NK-92 (cell line): ENCODE measurements around the gene TMEM121B.
"Not testable (repeated sequence)": the region's sequence is repeated elsewhere in the genome, so short reads cannot be mapped to it uniquely, and the experiment has no call there.

Experiments used
- DNase-seq: peaks from one replicate; lab custom pipeline; 2025; ENCODE audit not compliant: unreplicated experiment; lab: John Stamatoyannopoulos, UW

Gene TMEM121B

DNA sequence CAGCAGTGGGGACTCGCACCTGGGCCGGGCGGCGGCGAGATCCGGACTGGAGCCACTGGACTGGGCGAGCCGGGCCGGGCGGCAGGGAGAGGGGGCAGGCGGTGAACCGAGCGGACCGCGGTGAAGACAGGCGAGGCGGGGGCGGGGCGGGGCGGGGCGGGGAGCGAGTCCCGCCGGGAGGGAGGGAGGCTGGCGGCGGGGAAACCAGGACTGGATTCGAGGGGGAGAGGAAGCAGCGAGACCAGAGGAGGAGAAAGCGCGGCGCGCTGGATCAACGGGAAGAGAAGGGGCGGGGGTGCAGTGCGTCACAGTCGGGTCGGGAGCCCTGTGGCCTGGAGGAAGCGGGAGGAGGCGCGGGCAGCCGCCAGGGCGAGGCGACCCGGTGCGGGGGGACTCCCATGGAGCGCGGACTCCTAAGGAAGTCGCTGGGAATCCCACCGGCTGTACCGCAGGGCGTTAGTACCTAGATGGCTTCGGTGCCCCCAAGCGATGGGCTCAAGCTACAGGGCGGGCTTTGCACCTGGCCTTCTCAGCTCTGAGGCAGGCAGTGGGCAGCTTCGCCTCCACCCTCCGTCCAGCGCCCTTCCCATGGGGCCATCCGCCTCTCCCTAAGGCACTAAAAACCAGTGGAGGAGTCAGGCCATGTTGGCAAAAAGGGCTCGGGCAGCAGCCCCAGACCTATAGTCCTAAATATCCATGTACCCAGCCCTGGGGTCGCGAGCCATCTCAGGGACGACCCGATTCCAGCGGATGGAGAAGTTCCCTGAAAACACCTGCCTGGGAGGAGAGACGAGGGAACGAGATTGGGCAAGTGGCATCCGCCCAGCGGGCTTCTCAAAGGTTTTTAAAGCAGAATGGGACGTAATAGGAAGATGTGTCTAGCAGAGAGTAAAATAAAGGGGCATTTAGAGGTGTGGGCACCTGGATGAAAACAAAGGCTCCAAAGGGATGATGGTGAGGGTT lies at the start of gene TMEM121B:
TSS of gene TMEM121B (minus strand) at position 128 of the 963 bp plus-strand sequence. CDS start 233 bp downstream, outside the sequence.
- DNase-seq, result no peak

DNA sequence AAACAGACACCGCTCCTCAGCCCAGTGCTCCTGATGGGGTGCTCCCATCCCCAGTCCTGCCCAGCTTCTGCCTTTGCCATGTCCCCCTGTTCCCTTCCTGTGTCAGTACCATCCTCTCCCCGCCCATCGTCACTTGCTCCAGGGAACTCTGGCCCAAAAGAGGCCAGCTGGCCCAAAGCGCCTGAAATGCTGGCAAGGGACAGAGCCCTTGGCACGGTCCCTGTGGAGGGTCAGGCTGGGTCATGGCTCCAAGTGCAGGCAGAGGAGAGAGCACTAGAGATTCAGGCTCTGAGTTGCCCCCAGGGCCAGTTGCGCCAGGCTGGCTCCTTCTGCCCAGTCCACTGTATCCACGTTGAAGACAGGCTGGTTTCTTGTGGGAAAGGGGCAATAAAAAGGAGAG lies 46.3 kb upstream of the TMEM121B start:
- DNase-seq, result no peak

DNA sequence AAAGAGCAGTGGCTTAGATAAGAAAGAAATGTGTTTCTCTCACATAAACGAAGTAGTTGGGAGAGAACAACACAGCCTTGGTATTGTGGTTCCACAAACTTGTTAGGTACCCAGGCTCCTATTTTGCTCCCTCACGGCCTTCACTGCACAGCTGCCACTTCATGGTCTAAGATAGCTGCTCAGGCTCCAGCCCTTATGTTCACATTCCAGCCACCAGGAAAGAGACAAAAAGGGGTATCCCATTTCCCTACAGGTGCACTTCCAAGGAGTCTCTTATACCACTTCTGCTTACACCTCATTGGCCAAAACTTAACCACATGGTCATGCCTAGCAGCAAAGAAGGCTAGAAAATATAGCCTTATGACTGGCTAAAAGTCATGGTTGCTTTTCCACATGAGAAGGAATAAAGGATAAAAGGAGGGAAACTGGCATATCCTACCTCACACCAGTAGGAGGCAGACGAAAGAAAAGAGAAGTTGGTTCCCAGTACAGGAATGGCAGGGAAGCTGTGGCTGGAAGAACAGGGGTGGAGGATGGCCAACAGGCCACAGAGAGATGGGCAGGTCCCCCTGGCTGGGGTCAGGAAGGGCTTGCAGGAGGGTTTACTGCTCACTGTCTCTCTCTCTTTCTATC lies 43.3 kb upstream of the TMEM121B start:
- no peak for DNase-seq

DNA sequence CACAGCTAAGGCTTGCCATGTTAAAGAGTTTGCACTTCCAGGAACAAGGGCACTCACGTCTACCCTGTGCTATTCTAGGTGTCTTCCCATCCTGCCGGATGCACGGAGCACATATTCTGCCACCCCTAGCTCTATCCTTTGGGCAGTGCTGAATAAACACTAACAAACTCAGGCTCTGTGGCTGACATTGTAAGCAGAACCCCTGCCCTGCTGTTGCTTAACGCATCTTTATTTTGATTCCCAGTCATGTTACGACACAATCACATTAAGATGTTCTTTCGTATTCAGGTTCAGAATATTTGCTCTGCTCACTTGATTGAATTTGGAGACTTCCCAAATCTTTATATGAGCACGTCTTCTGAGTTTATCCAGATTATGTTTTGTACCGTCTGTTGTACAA lies 41.6 kb upstream of the TMEM121B start:
- no peak for DNase-seq

DNA sequence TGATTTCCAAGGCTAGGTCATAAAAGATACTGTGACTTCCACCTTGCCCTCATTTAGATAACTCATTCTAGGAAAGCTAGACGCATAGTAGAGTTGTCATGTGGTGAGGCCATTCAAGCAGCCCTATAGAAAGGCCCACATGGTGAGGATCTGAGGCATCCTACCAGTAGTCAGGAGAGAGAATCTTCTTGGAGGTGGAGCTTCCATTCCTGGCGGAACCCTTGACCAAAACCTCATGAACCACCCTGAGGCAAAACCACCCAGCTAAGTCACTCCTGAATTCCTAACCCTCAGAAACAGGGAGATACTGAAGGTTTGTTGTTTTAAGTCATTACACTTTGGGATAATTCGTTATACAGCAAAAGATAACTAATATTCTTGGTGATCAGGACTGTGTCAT lies 40.8 kb upstream of the TMEM121B start:
- DNase-seq, result no peak

DNA sequence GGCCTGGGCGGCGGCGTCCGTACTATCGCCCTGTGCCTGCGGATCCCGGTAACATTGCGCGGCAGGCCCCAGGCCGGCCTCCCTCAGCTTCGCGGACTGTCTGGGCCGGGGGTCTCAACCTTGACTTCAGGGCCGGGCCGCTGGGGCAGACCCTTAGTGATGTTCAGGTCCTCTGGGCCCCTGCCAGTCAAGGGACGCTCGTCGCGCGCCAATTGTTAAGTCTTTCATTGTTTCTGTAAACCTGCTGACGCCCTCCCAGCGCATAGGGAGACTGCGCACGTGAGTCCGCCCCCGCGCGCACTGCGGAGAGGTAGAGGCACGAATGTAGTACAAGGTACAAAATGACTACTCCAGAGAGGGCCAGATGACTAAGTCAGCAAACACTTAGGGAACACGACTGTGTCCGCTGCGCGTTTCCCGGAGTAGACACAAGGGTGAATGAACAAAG lies 38.4 kb upstream of the TMEM121B start:
- no peak for DNase-seq

DNA sequence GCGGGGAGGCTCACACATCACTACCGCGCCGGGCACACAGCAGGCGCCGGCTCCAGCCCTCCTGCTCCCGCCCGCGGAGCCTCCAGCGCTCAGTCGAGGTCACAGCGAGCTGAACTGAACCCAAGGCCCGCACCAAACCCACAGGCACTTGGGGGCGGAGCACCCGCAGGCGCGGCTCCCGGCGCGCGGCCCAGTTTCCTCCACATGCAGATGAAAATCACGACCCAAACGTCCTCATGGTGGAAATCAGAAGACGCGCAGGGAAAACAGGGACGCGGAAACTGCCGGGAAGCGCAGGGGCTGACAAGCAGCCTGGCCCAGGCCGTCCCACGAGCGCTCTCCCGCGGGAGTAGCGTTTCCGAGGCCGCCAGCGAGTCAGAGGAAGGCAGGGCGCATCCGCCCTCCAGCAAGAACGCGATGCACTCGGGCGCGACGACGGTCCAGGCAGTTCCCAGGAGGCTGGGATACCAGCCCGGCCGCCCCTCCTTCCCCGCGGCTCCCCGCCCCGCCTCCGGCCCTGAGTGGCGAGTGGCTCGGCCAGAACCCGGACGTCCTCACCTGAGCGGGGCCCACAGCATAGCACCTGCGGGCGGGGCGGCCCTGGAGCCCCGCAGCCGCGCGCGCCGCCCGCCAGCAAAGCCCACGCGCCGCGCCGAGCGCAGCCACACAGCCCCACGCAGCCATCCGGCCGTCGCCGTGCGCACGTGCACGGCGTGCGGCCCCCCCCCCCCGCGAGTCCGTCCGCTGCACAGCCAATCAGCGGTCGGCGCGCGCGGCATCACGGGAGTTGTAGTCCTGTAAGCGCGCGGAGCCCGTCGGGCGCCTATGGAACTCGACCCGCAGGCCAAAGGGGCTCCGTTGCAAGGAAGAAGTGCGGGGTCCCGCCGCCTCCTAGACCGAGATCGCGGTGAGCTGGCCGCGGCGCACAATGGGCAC lies 37.7 kb upstream of the TMEM121B start, which contains the start of gene HDHD5:
TSS of gene HDHD5 (minus strand) at position 710 of the 936 bp plus-strand sequence. CDS start at position 684, 26 bp downstream.
- peak; percentile 36 for DNase-seq

DNA sequence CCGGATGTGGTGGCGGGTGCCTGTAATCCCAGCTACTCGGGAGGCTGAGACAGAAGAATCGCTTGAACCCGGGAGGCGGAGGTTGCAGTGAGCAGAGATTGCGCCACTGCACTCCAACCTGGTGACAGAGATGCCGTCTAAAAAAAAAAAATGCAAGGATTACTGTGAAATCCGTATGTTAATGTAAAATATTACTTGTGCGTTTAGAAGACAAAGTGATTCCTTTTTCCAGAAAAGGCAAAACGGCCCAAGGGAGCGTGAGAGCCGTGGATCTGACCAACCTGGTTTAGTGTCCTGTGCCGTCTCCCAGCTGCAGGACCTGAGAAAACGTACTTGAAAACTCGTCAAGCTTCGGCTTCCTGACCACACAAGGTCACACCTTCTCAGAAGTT lies 37.0 kb upstream of the TMEM121B start:
- DNase-seq, result no peak

DNA sequence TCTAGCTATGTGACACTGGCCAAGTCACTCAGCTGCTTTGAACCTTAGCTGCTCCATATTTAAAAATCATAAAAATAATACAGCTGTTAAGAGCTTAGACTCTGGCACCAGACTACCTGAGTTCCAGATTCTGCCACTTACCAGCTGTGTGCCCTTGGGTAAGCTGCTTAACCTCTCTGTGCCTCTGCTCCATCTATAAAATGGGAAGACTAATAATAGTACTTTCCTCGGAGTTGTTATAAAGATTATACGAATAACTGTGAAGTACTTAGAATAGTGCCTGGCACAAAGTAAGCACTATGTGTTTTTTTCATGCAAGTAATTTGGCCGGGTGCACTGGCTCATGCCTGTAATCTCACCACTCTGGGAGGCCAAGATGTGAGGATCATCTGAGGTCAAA lies 36.6 kb upstream of the TMEM121B start:
- DNase-seq, result no peak

DNA sequence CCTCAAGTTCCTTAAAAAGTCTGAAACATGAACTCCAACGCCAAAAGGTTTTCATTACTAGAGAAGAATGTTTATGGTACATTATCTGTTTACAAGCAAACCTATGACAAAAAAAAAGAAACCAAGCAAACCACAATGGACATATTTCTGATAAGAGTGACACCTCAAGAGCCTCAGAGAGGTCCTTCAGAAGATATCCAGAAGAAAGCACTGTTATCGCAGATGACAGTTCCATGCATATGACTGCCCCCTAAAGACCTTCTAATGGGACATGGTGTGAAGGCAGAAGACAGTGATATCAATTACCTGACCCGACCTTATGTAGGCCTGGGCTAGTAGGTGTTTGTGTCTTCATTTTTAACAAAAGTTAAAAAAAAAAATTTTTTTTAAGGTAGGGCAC lies 34.8 kb upstream of the TMEM121B start:
- DNase-seq, result no peak

DNA sequence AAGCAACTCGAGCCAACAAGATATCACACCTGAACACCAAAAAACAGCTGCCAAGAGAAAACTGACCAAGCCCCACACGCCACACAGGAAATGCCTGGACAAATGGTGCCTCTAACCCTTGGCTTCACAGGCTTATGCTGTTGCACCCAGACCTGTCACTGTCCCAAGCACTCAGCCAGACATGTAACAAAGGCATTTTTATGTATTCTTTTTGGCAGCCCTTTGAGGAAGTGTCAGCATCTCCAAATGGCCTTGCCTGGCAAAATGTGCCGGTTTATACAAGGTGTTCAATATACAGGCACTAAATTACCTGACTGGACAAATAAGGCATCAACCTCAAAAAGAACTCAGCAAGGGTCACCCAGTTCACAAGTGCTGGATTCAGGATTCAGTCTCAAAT lies 31.8 kb upstream of the TMEM121B start:
- no peak for DNase-seq

DNA sequence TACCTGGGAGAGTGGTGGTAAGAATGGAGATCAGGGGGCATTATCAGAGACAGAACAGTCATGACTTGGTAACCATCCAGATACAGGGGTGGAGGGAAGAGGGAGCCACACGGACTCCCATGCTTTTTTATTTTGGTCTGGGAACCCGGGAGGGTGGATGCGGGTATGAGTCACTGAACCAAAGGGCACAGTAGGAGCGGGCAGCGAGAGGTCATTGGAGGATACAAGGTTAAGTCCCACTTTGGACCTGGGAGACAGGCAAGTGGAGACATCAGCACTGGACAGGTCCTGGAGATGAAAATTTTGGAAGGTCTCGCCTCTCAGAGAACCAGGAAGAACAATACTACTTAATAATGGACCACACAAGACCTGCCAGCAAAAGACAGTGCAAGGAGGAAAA lies 31.2 kb upstream of the TMEM121B start:
- no peak for DNase-seq

DNA sequence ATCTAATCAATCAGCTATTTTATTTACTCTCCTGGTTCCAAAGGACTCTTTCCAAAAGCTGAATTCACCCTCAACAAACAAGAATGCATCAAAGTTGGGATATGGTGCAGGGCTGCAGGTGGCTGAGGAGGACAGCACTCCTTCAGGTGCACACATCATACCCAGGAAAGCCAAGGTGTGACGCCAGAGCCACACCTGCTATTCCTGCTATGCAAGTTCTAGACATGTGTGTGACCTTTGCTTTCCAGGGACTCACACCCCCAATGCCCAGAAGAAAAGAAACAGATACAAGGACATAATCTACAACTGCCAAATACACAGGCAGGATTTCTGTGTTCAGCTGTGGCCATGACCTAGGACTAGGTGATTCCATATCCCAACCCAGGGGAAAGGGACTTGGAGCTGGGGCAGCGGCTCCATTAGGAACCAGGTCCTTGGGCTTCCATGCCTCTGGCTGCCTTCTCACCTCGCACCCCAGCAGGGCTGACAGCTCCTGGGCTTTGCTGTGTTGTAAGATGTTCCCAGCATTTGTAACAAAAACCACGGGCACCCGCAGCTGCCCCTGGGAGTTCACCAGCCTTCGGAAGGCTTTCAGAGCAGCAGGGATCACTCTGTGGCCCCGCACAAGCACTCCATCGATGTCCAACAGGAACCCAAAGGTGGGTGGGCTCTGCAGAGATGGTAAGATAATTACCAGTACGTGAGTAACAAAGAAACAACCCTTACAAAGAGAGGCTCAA lies 28.1 kb upstream of the TMEM121B start:
- no peak for DNase-seq

DNA sequence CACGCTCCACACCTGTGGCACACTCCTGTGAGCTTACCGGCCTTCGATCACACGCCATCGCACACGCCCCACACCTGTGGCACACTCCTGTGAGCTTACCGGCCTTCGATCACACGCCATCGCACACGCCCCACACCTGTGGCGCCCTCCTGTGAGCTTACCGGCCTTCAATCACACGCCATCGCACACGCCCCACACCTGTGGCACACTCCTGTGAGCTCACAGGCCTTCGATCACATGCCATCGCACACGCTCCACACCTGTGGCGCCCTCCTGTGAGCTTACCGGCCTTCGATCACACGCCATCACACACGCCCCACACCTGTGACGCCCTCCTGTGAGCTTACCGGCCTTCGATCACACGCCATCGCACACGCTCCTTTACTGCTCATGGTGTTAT lies 26.3 kb upstream of the TMEM121B start:
- DNase-seq, result not testable (repeated sequence)

DNA sequence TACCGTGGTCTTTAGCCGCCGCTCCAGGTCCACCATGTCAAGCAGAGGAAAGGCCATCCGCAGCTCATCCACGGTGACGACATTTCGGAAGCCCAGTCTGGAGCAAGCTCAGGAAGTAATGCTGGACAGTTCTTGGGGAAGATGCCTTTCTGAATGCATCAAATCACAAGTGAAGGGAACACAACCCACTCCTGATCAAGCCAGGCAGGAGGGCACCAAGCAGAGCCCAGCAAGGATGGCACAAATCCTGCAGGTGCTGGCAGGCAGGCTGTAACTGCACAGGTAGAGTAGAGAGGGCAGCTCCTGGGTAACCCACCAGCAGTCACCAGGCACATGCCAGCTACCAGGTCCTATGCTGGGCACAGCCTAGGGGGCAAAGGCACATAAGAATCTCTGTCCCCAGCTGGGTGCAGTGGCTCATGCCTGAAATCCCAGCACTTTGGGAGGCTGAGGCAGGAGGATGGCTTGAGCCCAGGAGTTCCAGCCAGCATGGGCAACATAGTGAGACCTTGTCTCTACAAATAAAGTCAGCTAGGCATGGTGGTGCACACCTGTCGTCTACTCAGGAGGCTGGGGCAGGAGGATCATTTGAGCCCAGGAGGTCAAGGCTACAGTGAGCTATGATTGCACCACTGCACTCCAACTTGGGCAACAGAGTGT lies 24.0 kb upstream of the TMEM121B start:
- DNase-seq, result no peak

DNA sequence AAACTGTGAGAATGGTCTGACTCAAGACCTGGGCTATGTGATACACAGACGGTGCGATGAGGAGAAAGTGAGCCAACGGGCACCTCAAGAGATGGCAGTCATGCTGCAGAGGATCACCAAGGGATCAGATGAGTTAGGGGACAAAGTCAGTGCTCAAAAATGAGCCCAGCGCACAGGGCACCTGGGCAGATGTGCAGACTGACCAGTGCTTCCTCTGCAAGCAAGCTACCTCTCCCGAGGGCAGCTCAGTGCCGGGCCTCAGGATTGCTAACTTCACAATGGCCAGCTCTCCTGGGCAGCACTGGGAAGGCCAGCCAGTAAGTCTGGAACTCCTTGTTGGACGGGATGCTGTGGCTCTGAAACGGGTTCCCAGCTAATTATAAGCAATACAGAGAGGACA lies 22.7 kb upstream of the TMEM121B start:
- no peak for DNase-seq

DNA sequence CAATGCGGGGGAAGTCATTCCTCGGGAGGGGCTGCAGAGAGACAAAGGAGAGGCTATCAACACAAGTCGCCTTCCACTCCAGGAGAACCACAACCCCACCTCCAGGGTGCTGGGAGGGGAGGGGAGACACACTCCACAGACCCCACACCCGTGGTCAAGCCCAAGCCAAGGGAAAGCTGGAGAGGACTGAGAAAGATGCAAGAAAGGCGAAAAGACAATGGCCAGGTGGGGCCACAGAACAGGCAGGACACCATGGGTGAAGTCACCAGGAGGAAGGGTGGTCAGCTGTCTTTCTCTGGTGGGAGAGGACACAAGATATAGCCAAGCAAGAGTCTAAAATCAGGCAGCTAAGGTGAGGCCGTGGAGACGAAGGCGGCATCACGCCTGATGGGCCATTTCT lies 21.9 kb upstream of the TMEM121B start:
- DNase-seq, result no peak

DNA sequence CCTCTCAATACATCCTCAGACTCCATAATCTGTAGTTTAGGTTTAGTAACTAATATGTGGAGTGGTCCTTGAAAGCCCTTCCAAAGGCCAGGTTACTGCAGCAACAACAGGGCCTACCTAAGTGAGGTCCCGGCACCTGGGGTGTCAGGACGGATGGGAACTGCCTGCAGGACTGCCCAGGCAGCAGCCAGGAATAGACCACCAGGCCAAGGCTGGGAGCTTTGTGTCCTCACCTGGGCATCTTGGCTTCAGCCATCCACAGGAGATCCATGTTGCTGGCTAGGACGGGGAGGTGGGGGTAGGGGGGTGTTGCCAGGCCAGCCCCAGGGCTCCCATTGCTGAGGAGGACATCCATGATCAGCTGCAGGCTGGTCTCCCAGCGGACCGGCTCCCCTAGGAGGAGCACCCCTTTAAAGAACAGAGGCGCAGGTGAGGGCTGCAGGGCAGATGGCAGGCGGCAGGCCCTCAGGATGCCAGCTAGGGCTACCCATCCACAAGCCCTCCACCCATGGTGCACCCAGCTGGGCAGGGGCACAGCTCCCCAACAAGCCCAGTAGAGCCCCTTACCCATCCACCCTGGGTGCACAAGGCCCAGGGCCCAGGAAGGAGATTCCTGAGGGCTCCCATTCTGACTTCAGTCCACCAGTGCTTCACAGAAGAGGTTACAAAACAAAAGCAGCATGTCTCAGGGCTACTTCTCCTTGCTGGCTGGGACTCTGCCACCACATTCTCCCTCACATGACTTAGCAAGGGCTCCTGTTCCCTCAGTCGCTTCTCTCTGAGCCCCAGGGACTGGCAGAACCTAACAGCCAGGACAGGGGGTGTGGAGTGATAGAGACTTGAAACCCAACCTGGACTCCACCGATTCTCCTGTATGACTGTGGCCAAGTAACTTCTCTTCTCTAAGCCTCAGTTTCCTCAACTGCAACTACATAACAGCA lies 19.9 kb upstream of the TMEM121B start:
- DNase-seq, result no peak

DNA sequence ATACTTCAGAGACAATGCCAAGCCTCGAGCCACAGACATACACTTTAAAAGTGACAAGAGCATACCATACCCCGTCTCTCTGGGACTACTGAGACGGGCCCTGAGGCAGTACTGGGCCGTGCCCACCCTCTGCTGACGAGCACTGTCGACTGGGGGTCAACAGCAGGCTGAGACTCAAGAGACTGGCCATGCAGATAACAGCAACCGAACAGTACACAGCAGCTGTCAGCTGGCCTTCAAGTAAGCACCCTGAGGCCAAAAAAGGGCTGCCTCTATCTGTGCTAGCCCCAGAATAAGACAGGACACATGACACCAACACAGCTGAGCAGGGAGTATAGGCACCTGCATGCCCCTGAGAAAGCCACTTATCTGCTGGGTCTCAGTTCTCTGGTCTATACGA lies 18.9 kb upstream of the TMEM121B start:
- no peak for DNase-seq
